Mesendoderm (in vitro differentiated cells): ENCODE data around the gene NCOA4. TPM values are rescaled to one million over a fixed set of nuclear protein-coding genes. Genes with fewer than 3 reads are reported as not detected.
"Not testable (repeated sequence)": the region's sequence is repeated elsewhere in the genome, so short reads cannot be mapped to it uniquely, and the experiment has no call there.

Experiments
- DNase-seq: peaks from one replicate; pipeline ENCODE4 v3.0.0; 2013
- H2AK5ac ChIP-seq: 2 replicates; pipeline ENCODE4 v1.6.1; 2013; ENCODE audit warnings: low read length, inconsistent platforms
- H2BK120ac ChIP-seq: 2 replicates; pipeline ENCODE4 v1.6.1; 2013; ENCODE audit warnings: low read depth, mild to moderate bottlenecking, low read length, moderate library complexity, mixed read lengths
- H2BK15ac ChIP-seq: replicated peaks from 2 replicates; pipeline ENCODE4 v1.6.1; 2013; ENCODE audit warnings: low read depth, mild to moderate bottlenecking, moderate library complexity
- H2BK5ac ChIP-seq: 2 replicates; pipeline ENCODE4 v1.6.1; 2013; ENCODE audit warnings: low read length, inconsistent platforms
- H3K18ac ChIP-seq: 2 replicates; pipeline ENCODE4 v1.6.1; 2013; ENCODE audit warnings: mild to moderate bottlenecking, low read length, mixed read lengths
- H3K23ac ChIP-seq: one replicate; pipeline ENCODE4 v1.6.1; 2013; ENCODE audit warnings: low read length
- H3K27ac ChIP-seq: 2 replicates; pipeline ENCODE4 v1.5.1; 2013; ENCODE audit warnings: low read depth, mild to moderate bottlenecking, inconsistent platforms, low read length, moderate library complexity
- H3K27me3 ChIP-seq: 2 replicates; pipeline ENCODE4 v1.6.1; 2013; ENCODE audit warnings: low read length, control low read depth, mild to moderate bottlenecking, inconsistent platforms; ENCODE audit not compliant: insufficient read depth, poor library complexity
- H3K36me3 ChIP-seq: 2 replicates; pipeline ENCODE4 v1.6.1; 2013; ENCODE audit warnings: low read length, inconsistent platforms; ENCODE audit not compliant: control insufficient read depth, insufficient read depth
- H3K4ac ChIP-seq: one replicate; pipeline ENCODE4 v1.6.1; 2013; ENCODE audit warnings: low read depth, mild to moderate bottlenecking, low read length, moderate library complexity
- H3K4me1 ChIP-seq: 2 replicates; pipeline ENCODE4 v1.6.1; 2013; ENCODE audit warnings: low read depth, low read length, inconsistent platforms; ENCODE audit not compliant: control insufficient read depth
- H3K4me2 ChIP-seq: 2 replicates; pipeline ENCODE4 v1.6.1; 2013; ENCODE audit warnings: low read length
- H3K4me3 ChIP-seq: 2 replicates; pipeline ENCODE4 v1.5.1; 2013; ENCODE audit warnings: mild to moderate bottlenecking, low read length
- H3K56ac ChIP-seq: one replicate; pipeline ENCODE4 v1.6.1; 2013; ENCODE audit warnings: low read length
- H3K79me1 ChIP-seq: 2 replicates; pipeline ENCODE4 v1.6.1; 2013; ENCODE audit warnings: low read length, inconsistent platforms
- H3K79me2 ChIP-seq: 2 replicates; pipeline ENCODE4 v1.6.1; 2013; ENCODE audit warnings: mild to moderate bottlenecking, low read length; ENCODE audit not compliant: control insufficient read depth, insufficient read depth
- H3K9ac ChIP-seq: 2 replicates; pipeline ENCODE4 v1.6.1; 2013; ENCODE audit warnings: low read length, inconsistent platforms
- H4K5ac ChIP-seq: one replicate; pipeline ENCODE4 v1.6.1; 2013; ENCODE audit warnings: low read length
- H4K8ac ChIP-seq: one replicate; pipeline ENCODE4 v1.6.1; 2013; ENCODE audit warnings: low read depth, mild to moderate bottlenecking, control low read depth, low read length, moderate library complexity
- WGBS: extraction: QIAGEN DNeasy Blood & Tissue Kit; methylation state at CpG from one replicate; pipeline ENCODE4 v1.1.7; 2013; ENCODE audit warnings: low lambda C conversion rate, missing lambda C conversion rate; ENCODE audit not compliant: insufficient coverage; ENCODE audit errors: extremely low coverage; 5-methylcytosine and 5-hydroxymethylcytosine counted together
- small RNA-seq: library from polyadenylated mRNA; stranded (forward); fragments of <200 nt; extraction: miRNeasy Mini kit (QIAGEN cat#:217004); gene quantifications from one replicate; pipeline ENCODE3, GENCODE V24; 2013; ENCODE audit not compliant: insufficient read depth

NCOA4 gene

GRCh38 chr10:45956634-45957033 lies 73.8 kb downstream of the NCOA4 start:
- H3K18ac ChIP-seq, H2BK15ac ChIP-seq, H3K4ac ChIP-seq, H4K5ac ChIP-seq, H3K9ac ChIP-seq, H2AK5ac ChIP-seq, H3K27ac ChIP-seq, H3K56ac ChIP-seq, H3K23ac ChIP-seq, H3K79me2 ChIP-seq, H4K8ac ChIP-seq, H3K4me1 ChIP-seq, H3K4me2 ChIP-seq, H2BK120ac ChIP-seq, H2BK5ac ChIP-seq, H3K79me1 ChIP-seq, H3K36me3 ChIP-seq, H3K4me3 ChIP-seq, H3K27me3 ChIP-seq: not testable (repeated sequence)
- WGBS: no CpG with 5 or more reads among the region's 6 CpGs
- DNase-seq: peak; percentile 53

Small RNAs within 50 kb of the gene (small RNA-seq; reads per million reads assigned to genes)
- not detected for gene SNORA74C-1
